PC-3 (cell line): ENCODE data around the gene VWA8. TPM values are rescaled to one million over a fixed set of nuclear protein-coding genes. Genes with fewer than 3 reads are reported as not detected.

Source experiments
- ATAC-seq: fragments of 200-7000 bp; cut with Tn5 transposase; 2 replicates; pipeline ENCODE4 v1.9.1; 2020; ENCODE audit warnings: mild to moderate bottlenecking, moderate library complexity
- BruUV-seq: library from RNA; stranded (reverse); fragments of 400-500 nt; replicated peaks from 2 replicates; lab custom pipeline; 2021; lab: Mats Ljungman, UMichigan
- CTCF ChIA-PET: fragments of 300-600 bp; sonication (Branson Sonifier 250); formaldehyde crosslinking; loops from one replicate; lab custom pipeline; 2022; ENCODE audit warnings: antibody characterized with exemption; lab: Charles Lee
- POLR2A ChIA-PET: fragments of 300-600 bp; sonication (Branson Sonifier 250); formaldehyde crosslinking; loops from one replicate; lab custom pipeline; 2022; ENCODE audit warnings: antibody characterized with exemption; ENCODE audit not compliant: unreplicated experiment; lab: Charles Lee
- DNase-seq: peaks from one replicate; pipeline ENCODE4 v3.0.0-alpha.2; 2015
- H2AFZ ChIP-seq: fragments of 300-600 bp; sonication (generic); 2 replicates; pipeline ENCODE4 v1.6.0; 2016; ENCODE audit warnings: antibody characterized with exemption, low read length
- H3F3A ChIP-seq: fragments of 300-600 bp; sonication (generic); one replicate; pipeline ENCODE4 v1.6.0; 2017; ENCODE audit warnings: antibody characterized with exemption, low read length, control low read depth, mild to moderate bottlenecking; ENCODE audit not compliant: unreplicated experiment
- H3K27ac ChIP-seq: fragments of 300-600 bp; sonication (generic); 2 replicates; pipeline ENCODE4 v1.5.1; 2016; ENCODE audit warnings: mild to moderate bottlenecking, low read length
- H3K27me3 ChIP-seq: fragments of 300-600 bp; sonication (generic); 2 replicates; pipeline ENCODE4 v1.6.1; 2016; ENCODE audit warnings: low read length, mixed read lengths
- H3K36me3 ChIP-seq: fragments of 300-600 bp; sonication (generic); 2 replicates; pipeline ENCODE4 v1.6.1; 2016; ENCODE audit warnings: low read depth, mixed run types, low read length, mixed read lengths
- H3K4me1 ChIP-seq: fragments of 300-600 bp; sonication (generic); 2 replicates; pipeline ENCODE4 v1.5.1; 2016; ENCODE audit warnings: low read length; ENCODE audit not compliant: insufficient read depth
- H3K4me2 ChIP-seq: fragments of 300-600 bp; sonication (generic); 2 replicates; pipeline ENCODE4 v1.6.0; 2016; ENCODE audit warnings: low read length
- H3K4me3 ChIP-seq: fragments of 300-600 bp; sonication (generic); 2 replicates; pipeline ENCODE4 v1.5.1; 2016; ENCODE audit warnings: mild to moderate bottlenecking, low read length, mixed read lengths
- H3K79me2 ChIP-seq: fragments of 300-600 bp; sonication (generic); 2 replicates; pipeline ENCODE4 v1.6.1; 2017; ENCODE audit warnings: low read length, mixed read lengths
- H3K9ac ChIP-seq: fragments of 300-600 bp; sonication (generic); 2 replicates; pipeline ENCODE4 v1.6.0; 2016; ENCODE audit warnings: mild to moderate bottlenecking, low read length
- H3K9me2 ChIP-seq: fragments of 300-600 bp; sonication (generic); replicated peaks from 2 replicates; pipeline ENCODE4 v1.6.1; 2016; ENCODE audit warnings: mixed run types, low read length, mixed read lengths
- H3K9me3 ChIP-seq: fragments of 300-600 bp; sonication (generic); 2 replicates; pipeline ENCODE4 v1.6.1; 2016; ENCODE audit warnings: low read length, mixed read lengths
- H4K20me1 ChIP-seq: fragments of 300-600 bp; sonication (generic); 2 replicates; pipeline ENCODE4 v1.6.1; 2016; ENCODE audit warnings: low read length, mixed read lengths
- CTCF ChIP-seq: fragments of 300-600 bp; sonication (generic); conservative IDR thresholded peaks from 2 replicates; pipeline ENCODE4 v1.5.1; 2017; ENCODE audit warnings: antibody characterized with exemption, low read depth, mild to moderate bottlenecking, low read length
- EZH2 ChIP-seq: fragments of 300-600 bp; sonication (generic); IDR thresholded peaks from one replicate; pipeline ENCODE4 v1.6.1; 2017; ENCODE audit warnings: antibody characterized with exemption, mild to moderate bottlenecking, low read length; ENCODE audit not compliant: unreplicated experiment
- EZH2phosphoT487 ChIP-seq: fragments of 300-600 bp; sonication (generic); IDR thresholded peaks from 2 replicates; pipeline ENCODE4 v1.6.1; 2018; ENCODE audit warnings: mild to moderate bottlenecking, antibody characterized with exemption, low read length, borderline replicate concordance
- intact Hi-C: fragments of 100-400 bp; cut with micrococcal nuclease; formaldehyde crosslinking; loops from 2 replicates; pipeline ENCODE4 v1.9.0; 2023
- total RNA-seq: library from RNA; depleted of rRNA; stranded (reverse); fragments of >200 nt; gene quantifications from 2 replicates; pipeline ENCODE4 v1.2.3, GENCODE V29; 2014

VWA8 gene
- total RNA-seq, 1 experiment from 2014 or later: 10.0 TPM

GRCh38 chr13:41763782-41764181 lies 197.1 kb downstream of the VWA8 start:
- H3F3A ChIP-seq: no peaks in the 10 kb centered on the region
- H3K9me3 ChIP-seq: no peaks in the 10 kb centered on the region
- DNase-seq (no peak), ATAC-seq (no peak)
- H3K79me2 ChIP-seq: no peaks in the 10 kb centered on the region
- H2AFZ ChIP-seq: no peak overlapping the region
- intact Hi-C loops: no loop called here
- no TSS peak for BruUV-seq
- H3K9me2 ChIP-seq: no peaks in the 10 kb centered on the region
- no peak overlapping the region for H3K9ac ChIP-seq
- no peak overlapping the region for H3K4me2 ChIP-seq
- H3K27me3 ChIP-seq: no peaks in the 10 kb centered on the region
- no peak overlapping the region for H3K4me3 ChIP-seq
- no peaks in the 10 kb centered on the region for H4K20me1 ChIP-seq
- H3K4me1 ChIP-seq: no peaks in the 10 kb centered on the region
- ChIA-PET POLR2A (no interaction called here), CTCF (no interaction called here)
- no peak for TF ChIP-seq CTCF
- TF ChIP-seq EZH2: no peak
- H3K27ac ChIP-seq: no peak overlapping the region
- H3K36me3 ChIP-seq: no peaks in the 10 kb centered on the region

- ChIA-PET POLR2A (no interaction called here), CTCF (no interaction called here)
- no peak overlapping the region for H3K4me2 ChIP-seq
- no peak for ATAC-seq
- intact Hi-C loops: no loop called here
- H3K27ac ChIP-seq: no peak overlapping the region
- no peaks in the 10 kb centered on the region for H3K27me3 ChIP-seq
- H3K9me2 ChIP-seq: no peaks in the 10 kb centered on the region
- H3K4me3 ChIP-seq: no peak overlapping the region
- TF ChIP-seq CTCF: no peak
- TF ChIP-seq EZH2: no peak
- no peak for TF ChIP-seq EZH2phosphoT487
- no peak for DNase-seq
- H2AFZ ChIP-seq: no peak overlapping the region
- BruUV-seq: no TSS peak
- H3F3A ChIP-seq: no peaks in the 10 kb centered on the region
- no peaks in the 10 kb centered on the region for H3K4me1 ChIP-seq
- no peaks in the 10 kb centered on the region for H3K79me2 ChIP-seq
- no peaks in the 10 kb centered on the region for H4K20me1 ChIP-seq
- no peak overlapping the region for H3K9ac ChIP-seq
- no peaks in the 10 kb centered on the region for H3K36me3 ChIP-seq
- H3K9me3 ChIP-seq: no peaks in the 10 kb centered on the region
Measured at GRCh38 chr13:41762796-41763195, 198.1 kb downstream of the VWA8 start.

GRCh38 chr13:41756198-41756880 lies 204.6 kb downstream of the VWA8 start:
- no peak for ATAC-seq
- H3F3A ChIP-seq: no peaks in the 10 kb centered on the region
- H3K27me3 ChIP-seq: no peaks in the 10 kb centered on the region
- H3K9me3 ChIP-seq: no peaks in the 10 kb centered on the region
- no peak for TF ChIP-seq CTCF
- no peak for TF ChIP-seq EZH2
- no peak for TF ChIP-seq EZH2phosphoT487
- no peaks in the 10 kb centered on the region for H4K20me1 ChIP-seq
- H3K4me3 ChIP-seq: no peak overlapping the region
- H3K4me2 ChIP-seq: no peak overlapping the region
- no TSS peak for BruUV-seq
- H3K27ac ChIP-seq: no peak overlapping the region
- H3K9me2 ChIP-seq: no peaks in the 10 kb centered on the region
- H2AFZ ChIP-seq: no peak overlapping the region
- no peak overlapping the region for H3K9ac ChIP-seq
- no peak for DNase-seq
- ChIA-PET CTCF (no interaction called here), POLR2A (no interaction called here)
- no peaks in the 10 kb centered on the region for H3K79me2 ChIP-seq
- H3K36me3 ChIP-seq: no peaks in the 10 kb centered on the region
- H3K4me1 ChIP-seq: no peaks in the 10 kb centered on the region
- intact Hi-C loops: no loop called here
